Skeletal muscle satellite cell (primary cell): ENCODE measurements around the gene AHCTF1. TPM values are rescaled to one million over a fixed set of nuclear protein-coding genes. Genes with fewer than 3 reads are reported as not detected.

Experiments
- small RNA-seq: library from RNA; depleted of rRNA; stranded (forward); fragments of <200 nt; gene quantifications from one replicate; pipeline ENCODE3, GENCODE V24; 2012

The AHCTF1 gene

Small RNAs within 50 kb of the gene (small RNA-seq; reads per million reads assigned to genes)
- not detected for gene AC113174.1
- gene RF00402: not detected
